ENCODE measurements around the gene COMMD7.

- no peak for TF ChIP-seq ZFP36 (IDR thresholded peaks at IDR 0.05; ENCODE audit: low read depth, low read length, partially characterized antibody)
- TF ChIP-seq, protein P1, sequence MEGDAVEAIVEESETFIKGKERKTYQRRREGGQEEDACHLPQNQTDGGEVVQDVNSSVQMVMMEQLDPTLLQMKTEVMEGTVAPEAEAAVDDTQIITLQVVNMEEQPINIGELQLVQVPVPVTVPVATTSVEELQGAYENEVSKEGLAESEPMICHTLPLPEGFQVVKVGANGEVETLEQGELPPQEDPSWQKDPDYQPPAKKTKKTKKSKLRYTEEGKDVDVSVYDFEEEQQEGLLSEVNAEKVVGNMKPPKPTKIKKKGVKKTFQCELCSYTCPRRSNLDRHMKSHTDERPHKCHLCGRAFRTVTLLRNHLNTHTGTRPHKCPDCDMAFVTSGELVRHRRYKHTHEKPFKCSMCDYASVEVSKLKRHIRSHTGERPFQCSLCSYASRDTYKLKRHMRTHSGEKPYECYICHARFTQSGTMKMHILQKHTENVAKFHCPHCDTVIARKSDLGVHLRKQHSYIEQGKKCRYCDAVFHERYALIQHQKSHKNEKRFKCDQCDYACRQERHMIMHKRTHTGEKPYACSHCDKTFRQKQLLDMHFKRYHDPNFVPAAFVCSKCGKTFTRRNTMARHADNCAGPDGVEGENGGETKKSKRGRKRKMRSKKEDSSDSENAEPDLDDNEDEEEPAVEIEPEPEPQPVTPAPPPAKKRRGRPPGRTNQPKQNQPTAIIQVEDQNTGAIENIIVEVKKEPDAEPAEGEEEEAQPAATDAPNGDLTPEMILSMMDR (IDR thresholded peaks at IDR 0.05 in 2 of 3, conservative IDR thresholded peaks at IDR 0.05 in 1 of 3; ENCODE audit: insufficient read depth in 2 of 3, low read depth in 1 of 3, low read length in 3 of 3) = no peak
- no peak for TF ChIP-seq HDAC2 (IDR thresholded peaks at IDR 0.05)
- TF ChIP-seq POLR2AphosphoS5 (IDR thresholded peaks at IDR 0.05; ENCODE audit: control insufficient read depth, insufficient read depth, low read depth, low read length) = no peak
These were observed 30.0 kb upstream of the COMMD7 start for GRCh38 chr20:32773223-32773622.
